Measurements from ENCODE around the gene ZNRF1. TPM values are rescaled to one million over a fixed set of nuclear protein-coding genes. Genes with fewer than 3 reads are reported as not detected.
"Not testable (repeated sequence)": the region's sequence is repeated elsewhere in the genome, so short reads cannot be mapped to it uniquely, and the experiment has no call there.

ZNRF1 gene
- 5.8 and 10.6 TPM in 2 replicates for total RNA-seq (2014; rRNA removed; shearing (Covaris generic))
- polyA plus RNA-seq (2015; cell fraction: cytosol; rRNA removed), result 14.1 and 16.4 TPM in 2 replicates
- polyA plus RNA-seq (2015; cell fraction: nucleus; rRNA removed), result 10.3 and 15.3 TPM in 2 replicates

DNA sequence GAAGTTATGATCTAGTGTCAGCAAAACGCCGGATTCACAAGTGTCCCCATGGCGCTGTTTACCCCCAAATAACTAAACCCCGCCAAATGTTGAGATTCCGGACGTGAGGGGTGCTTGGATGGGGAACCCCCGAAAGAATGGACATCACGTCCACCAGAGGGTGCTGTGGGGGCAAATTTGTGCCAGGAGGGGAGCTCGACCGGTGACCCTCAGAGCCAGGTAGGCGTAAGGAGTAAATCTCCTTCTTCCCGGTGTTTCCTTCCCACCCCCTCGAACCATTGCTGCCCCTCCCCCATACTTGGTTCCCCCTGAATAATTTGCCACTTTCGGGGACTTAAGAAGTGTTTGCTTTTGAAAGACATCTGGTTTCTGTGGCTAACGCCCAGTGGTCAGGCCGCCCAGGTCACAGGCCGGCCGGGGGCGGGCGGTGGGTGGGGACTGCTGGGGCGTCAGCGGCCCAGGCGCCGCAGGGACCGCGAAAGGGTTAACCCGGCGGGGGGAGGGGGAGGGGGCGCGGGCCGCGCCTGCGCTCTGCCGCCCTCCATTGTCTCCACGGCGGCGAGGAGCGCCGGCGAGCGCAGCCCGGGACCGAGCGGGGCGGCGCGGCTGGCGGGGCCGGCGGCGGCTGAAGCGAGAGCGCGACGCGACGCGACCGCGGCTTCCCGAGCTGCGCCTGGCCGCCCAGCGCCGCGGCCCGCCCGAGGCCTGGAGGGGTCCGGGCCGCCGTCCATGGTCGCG is at the start of gene ZNRF1:
Gene ZNRF1, plus strand, starts transcription at position 544 of the 738 bp plus-strand sequence. CDS start 648 bp downstream, outside the sequence.
- in situ Hi-C loops (cut with HindIII; ENCODE audit: low pct_unique_long_range_greater_than_20kb, low sequenced_read_pairs), result no loop called here
- DNase-seq (ENCODE audit: low read depth, low spot score), result peak; percentile 71

DNA sequence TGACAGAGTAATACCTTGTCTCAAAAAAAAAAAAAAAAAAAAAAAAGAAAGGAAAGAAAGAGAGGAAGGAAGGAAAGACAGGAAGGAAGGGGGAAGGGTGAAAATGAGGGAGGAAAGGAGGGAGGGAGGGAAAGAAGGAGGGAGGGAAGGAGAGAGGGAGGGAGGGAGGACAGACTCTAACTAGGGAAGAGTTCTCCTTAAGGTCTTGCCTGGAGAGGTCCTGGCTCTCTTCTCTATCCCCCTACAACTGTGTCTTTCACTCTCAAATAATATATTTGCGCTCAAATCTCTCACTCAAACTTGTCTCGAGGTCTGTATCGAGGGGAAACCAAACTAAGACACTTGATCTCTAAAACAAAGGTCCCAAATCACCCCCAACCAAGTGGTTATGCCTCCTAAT is 49.5 kb upstream of the ZNRF1 start:
- no peak for DNase-seq (ENCODE audit: low read depth, low spot score)
- in situ Hi-C loops (cut with HindIII; ENCODE audit: low pct_unique_long_range_greater_than_20kb, low sequenced_read_pairs), result no loop called here

DNA sequence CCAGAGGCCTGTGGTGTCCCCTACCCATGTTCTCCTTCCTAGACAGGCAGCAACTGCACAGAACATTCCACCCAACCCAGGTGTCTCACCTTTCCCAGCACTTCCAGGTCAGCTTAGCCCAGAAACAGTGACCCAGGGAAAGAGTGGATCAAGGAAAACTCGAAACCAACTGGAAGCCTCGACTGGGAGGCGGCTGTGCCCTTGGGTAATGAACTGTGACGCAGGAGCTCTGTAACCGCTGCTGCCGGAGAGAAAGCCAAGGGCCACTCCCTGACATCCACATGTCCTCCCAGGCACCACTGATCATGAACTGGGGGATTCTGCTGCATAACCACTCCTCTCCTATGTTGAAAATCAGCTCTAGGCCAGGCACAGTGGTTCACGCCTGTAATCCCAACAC is 48.3 kb upstream of the ZNRF1 start:
- DNase-seq (ENCODE audit: low read depth, low spot score), result no peak
- in situ Hi-C loops (cut with HindIII; ENCODE audit: low pct_unique_long_range_greater_than_20kb, low sequenced_read_pairs), result no loop called here

DNA sequence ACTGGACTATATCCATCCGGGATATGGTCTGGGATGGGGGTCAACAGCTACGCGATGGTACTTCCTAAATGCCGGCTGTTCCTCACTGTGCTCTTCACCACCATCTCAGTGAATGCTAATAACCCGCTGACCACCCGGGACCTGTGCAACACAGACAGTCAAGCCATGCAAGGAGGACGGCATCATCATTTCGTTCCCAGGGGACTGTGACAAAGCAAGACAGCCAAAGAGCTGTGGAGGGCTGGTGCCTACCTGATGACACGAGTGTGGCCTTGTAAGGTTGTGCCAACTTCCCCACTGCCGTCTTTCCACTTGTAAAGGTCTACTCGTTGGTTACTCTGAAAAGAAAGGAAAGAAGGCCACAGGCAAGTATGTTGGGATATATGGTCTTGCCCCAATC is 47.6 kb upstream of the ZNRF1 start:
- no peak for DNase-seq (ENCODE audit: low read depth, low spot score)
- in situ Hi-C loops (cut with HindIII; ENCODE audit: low pct_unique_long_range_greater_than_20kb, low sequenced_read_pairs), result no loop called here

DNA sequence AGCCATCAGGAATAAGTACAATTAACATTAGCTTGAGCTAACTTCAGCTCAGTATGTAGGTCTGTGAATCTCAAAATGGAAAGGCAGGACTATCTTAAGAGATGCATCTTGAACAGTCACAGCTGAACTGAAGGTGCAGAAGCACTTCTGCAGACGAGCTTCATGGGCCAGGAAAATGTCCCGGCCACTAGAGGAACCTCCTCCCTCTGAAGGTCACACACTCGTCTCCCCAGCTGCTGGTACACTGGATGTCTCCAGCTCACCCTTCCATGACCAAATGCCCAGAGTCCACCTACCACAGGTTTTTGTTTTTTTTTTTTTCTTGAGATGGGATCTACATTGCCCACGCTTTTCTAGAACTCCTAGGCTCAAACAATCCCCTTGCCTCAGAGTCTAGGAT is 47.1 kb upstream of the ZNRF1 start:
- DNase-seq (ENCODE audit: low read depth, low spot score), result no peak
- in situ Hi-C loops (cut with HindIII; ENCODE audit: low pct_unique_long_range_greater_than_20kb, low sequenced_read_pairs), result no loop called here

DNA sequence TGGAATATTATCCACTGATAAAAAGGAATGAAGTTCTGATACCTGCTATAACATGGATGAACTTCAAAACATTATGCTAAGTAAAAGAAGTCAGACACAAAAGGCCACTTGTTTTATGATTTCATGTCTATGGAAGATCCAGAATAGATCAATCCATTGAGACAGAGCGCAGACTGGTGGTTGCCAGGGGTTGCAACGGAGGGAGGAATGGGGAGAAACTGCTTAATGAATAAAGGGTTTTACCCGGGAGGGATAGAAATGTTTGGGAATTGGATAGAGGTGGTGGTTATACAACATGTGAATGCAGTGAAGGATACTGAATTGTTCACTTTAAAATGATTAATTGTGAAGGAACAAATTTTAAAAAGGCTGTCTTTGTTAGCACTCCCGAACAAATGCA is 44.1 kb upstream of the ZNRF1 start:
- peak; percentile 39 for DNase-seq (ENCODE audit: low read depth, low spot score)
- in situ Hi-C loops (cut with HindIII; ENCODE audit: low pct_unique_long_range_greater_than_20kb, low sequenced_read_pairs), result no loop called here

DNA sequence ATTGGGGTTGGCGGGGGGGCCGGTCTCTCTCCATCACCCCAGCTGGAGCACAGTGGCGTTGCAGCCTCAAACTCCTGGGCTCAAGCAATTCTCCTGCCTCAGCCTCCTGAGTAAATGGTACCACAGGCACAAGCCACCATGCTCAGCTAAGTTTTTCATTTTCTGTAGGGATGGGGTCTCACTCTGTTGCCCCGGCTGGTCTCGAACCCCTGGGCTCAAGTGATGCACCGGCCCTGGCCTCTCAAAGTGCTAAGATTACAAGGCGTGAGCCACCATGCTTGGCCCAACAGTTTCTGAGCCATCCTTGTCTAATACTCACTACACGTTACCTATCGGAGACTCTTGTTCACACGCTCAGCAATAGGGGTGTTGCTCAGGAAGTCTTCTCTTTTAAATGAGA is 25.5 kb upstream of the ZNRF1 start:
- DNase-seq (ENCODE audit: low read depth, low spot score), result no peak
- in situ Hi-C loops (cut with HindIII; ENCODE audit: low pct_unique_long_range_greater_than_20kb, low sequenced_read_pairs), result no loop called here

DNA sequence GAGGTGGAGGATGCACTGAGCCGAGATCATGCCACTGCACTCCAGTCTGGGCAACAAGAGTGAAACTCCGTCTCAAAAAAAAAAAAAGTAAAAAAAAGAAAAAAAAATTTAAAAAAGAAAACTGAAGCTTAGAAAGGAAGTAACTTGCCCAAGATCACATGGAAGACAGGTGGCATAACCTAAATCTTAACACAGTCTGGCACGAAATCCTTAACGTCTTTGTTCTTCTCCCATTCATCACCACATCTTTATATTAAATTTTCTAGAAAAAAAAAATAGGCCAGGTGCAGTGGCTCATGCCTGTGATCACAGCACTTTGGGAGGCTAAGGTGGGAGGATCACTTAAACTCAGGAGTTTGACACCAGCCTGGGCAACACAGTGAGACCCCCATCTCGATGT is 23.2 kb upstream of the ZNRF1 start:
- in situ Hi-C loops (cut with HindIII; ENCODE audit: low pct_unique_long_range_greater_than_20kb, low sequenced_read_pairs), result no loop called here
- DNase-seq (ENCODE audit: low read depth, low spot score), result no peak

DNA sequence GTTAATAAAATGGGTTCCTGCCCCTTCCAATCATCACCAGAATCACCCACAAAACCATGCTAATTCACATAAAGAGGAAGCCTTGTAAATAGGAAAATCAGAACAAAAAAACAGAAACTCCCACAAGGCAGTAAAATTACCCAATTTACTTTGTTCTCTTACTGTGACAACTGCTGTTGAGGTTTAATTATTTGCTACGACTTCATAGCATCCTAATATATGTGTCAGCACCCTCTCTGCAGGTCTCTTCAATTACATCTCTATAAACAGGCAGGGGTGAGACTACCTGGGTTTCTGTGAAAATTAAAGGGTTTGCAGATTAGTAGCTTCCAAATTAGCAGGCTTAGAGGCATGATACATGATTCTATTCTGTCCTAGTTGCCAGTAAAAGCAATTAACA is 16.6 kb upstream of the ZNRF1 start:
- in situ Hi-C loops (cut with HindIII; ENCODE audit: low pct_unique_long_range_greater_than_20kb, low sequenced_read_pairs), result no loop called here
- no peak for DNase-seq (ENCODE audit: low read depth, low spot score)

DNA sequence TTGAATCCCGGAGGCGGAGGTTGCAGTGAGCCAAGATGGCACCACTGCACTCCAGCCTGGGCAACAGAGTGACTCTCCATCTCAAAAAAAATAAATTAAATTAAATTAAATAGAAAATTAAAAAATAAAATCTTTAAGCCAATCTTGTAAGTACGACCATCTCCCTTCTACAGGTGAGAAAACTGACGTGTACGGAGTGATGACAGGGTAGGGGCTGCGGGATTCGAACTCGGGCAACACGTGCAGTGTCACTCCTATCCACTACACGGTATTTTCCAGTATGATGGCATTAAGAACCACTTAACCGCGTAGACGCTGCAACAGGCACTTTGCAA is 14.7 kb upstream of the ZNRF1 start:
- no peak for DNase-seq (ENCODE audit: low read depth, low spot score)
- in situ Hi-C loops (cut with HindIII; ENCODE audit: low pct_unique_long_range_greater_than_20kb, low sequenced_read_pairs), result no loop called here

DNA sequence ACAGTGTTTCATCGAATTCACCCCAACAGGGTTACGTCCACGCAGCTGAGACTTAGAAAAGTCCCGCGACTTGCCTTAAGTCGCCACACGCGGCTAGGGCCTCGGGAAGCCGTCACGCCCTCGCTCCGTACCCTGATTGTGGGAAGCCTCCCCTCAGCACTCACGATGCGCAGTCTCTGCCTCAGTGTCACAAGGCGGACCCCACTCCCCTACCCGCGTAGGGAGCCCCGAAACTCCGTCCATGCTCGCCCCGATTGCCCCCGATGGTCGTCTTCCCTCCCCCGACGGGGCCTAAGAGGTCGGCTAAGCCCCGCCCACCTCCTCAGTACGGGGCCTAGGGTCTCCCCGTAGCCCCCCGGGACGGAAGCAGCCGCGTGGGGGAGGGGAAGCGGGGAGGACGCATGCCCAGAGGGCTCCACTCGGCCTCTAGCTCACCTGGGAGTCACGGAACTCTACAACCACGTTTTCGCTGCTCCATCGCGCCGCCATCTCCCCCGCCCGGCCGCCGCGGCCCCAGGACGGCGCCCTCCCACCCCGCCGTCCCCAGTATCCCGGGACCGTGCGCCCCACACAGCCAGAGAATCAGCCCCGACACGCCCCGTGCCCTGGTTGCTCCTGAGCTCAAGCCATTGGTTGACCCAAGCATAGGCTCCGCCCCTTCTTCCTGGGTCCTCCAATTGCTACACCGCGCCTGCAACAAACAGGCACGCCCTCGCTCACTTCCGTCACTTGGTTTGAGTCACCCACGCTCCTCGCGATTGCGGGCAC is 14.1 kb upstream of the ZNRF1 start, which contains the start of gene WDR59:
Gene WDR59, minus strand, starts transcription at position 595 of the 768 bp plus-strand sequence. Its CDS starts 106 bp downstream, at position 489.
- peak; percentile 99 for DNase-seq (ENCODE audit: low read depth, low spot score)
- in situ Hi-C loops (cut with HindIII; ENCODE audit: low pct_unique_long_range_greater_than_20kb, low sequenced_read_pairs), result no loop called here

DNA sequence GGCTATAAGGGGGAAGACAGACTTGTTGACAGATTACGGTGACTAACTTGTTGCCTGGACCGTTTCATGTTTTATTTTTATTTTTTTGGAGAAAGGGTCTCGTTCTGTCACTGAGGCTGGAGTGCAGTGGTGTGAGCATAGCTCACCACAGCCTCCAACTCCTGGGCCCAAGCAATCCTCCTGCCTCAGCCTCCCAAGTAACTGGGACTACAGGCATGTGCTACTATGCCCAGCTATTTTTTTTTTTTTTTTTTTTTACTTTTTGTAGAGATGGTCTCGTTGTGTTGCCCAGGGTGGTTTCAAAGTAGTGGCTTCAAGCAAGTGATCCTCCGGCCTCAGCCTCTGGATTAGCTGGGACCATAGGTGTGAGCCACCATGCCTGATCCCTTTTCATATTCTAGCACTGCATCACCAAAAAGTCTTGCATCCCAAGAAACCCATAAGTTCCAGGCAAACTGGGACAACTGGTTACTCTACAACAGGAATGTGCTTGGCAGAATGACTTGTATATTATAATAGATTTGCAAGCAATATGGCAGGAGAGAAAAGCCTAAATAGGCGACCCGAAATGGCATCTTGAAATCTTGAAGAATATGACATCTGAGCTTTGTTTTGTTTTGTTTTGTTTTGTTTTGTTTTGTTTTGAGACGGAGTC is 11.7 kb upstream of the ZNRF1 start:
- no peak for DNase-seq (ENCODE audit: low read depth, low spot score)
- in situ Hi-C loops (cut with HindIII; ENCODE audit: low pct_unique_long_range_greater_than_20kb, low sequenced_read_pairs), result no loop called here

DNA sequence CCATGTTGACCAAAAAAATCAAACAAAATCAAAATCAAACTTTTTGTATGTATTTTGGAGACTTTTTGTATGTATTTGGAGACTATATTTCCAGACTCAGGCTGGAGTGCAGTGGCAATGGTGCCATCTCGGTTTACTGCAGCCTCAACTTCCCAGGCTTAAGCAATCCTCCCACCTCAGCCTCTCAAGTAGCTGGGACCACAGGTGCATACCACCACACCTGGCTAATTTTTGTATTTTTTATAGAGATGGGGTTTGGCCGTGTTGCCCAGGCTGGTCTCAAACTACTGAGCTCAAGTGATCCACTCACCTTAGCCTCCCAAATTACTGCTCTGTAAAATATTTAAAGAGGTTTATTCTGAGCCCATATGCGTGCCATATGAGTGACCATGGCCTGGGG is 9.0 kb upstream of the ZNRF1 start:
- in situ Hi-C loops (cut with HindIII; ENCODE audit: low pct_unique_long_range_greater_than_20kb, low sequenced_read_pairs); DNase-seq (ENCODE audit: low read depth, low spot score): not testable (repeated sequence)

DNA sequence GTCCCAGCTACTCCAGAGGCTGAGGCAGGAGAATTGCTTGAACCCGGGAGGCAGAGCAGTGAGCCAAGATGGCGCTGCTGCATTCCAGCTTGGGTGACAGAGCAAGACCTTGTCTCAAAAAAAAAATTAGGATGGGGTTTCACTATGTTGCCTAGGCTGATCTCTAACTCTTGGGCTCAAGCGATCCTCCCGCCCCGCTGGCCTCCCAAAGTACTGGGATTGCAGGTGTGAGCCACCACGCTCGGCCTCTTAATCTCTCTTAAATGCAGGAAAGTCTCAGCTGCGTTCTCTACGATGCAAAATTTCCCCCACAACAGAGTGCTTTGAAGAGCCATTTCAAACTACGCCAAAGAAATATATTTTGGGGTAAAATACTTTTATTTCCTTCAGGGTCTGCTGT is 8.0 kb upstream of the ZNRF1 start:
- in situ Hi-C loops (cut with HindIII; ENCODE audit: low pct_unique_long_range_greater_than_20kb, low sequenced_read_pairs), result no loop called here
- no peak for DNase-seq (ENCODE audit: low read depth, low spot score)

DNA sequence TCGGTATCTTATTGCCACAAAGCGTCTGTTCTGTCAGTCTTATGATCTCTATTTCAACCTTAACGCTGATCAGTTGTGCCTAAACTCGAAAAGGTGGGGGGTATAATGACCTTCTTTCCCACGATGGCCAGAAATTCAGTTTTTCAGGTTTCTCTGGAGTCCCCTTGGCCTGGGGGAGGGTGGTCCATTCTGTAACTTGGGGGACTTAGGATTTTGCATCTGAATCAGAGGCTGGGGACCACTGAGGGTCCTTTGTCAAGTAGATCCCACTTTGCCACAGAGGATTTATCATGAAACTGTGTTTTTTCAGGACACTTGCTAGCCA is 7.6 kb upstream of the ZNRF1 start:
- DNase-seq (ENCODE audit: low read depth, low spot score), result no peak
- in situ Hi-C loops (cut with HindIII; ENCODE audit: low pct_unique_long_range_greater_than_20kb, low sequenced_read_pairs), result no loop called here

DNA sequence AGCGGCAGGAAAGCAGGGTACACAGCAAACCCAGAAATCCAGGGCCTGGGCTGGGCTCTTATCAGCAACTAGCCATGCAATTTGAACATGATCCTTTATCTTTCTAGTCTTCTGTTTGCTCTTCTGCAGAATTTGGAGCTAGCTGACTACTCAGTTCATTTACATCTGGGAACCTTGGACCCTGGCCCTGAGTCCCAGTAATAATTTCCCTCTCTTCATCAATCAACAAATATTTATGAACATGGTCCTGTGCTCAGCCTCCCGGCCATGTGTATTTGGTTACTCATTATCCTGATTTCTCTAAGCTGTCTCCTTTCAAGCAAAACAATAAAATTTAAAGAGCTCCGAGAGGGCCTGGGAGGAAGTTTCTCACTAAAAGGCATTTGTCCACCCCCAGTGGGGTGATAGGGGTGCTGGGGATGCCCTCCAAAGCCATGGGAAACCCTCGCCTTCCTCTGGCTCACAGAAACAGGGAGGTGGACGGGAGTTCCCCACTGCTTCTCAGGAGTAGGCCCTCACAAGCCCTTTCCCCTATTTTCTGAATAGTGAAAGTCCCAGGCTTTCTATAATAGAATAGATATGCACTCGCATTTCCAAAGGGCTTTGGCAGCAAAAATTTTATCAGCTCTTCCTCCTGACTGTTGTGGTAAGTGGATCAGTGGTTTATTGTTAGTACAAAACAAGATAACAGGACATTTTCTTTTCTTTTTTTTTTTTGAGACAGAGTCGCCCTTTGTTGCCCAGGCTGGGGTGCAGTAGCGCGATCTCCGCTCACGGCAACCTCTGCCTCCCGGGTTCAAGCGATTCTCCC is 7.0 kb upstream of the ZNRF1 start:
- no peak for DNase-seq (ENCODE audit: low read depth, low spot score)

DNA sequence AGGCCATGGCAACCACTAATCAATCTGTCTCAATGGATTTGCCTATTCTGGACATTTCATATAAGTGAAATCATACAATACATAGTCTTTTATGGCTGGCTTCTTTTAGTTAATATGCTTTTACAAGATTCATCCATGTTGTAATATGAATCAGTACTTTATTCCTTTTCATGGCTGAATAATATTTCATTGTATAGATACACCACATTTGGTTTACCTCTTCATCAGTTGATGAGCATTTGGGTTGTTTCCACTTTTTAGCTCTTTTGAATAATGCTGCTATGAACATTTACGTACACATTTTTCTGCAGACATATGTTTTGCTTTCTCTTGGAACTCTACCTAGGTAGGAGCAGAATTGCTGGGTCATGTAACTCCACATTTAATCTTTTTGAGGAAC is 2.8 kb upstream of the ZNRF1 start:
- in situ Hi-C loops (cut with HindIII; ENCODE audit: low pct_unique_long_range_greater_than_20kb, low sequenced_read_pairs), result no loop called here
- DNase-seq (ENCODE audit: low read depth, low spot score), result no peak

More for the DNA sequence above, 7.0 kb upstream of the ZNRF1 start:
- in situ Hi-C loops (cut with HindIII; ENCODE audit: low pct_unique_long_range_greater_than_20kb, low sequenced_read_pairs), result no loop called here

DNA sequence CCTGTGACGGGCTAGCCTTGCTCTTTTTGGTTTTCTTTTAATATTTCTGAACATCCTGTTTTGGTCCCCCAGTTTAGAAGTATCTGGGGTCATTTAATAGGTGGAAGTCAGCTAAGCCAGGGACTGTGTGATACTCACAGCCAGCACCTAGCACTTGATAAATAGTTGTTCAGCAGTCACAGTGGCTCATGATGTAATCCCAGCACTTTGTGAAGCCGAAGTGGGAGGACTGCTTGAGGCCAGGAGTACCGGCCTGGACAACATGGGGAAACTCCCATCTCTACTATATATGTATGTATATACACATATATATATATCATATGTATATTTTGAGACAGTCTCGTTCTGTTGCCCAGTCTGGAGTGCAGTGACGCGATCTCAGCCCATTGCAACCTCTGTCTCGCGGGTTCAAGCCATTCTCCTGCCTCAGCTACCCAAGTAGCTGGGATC is 1.8 kb upstream of the ZNRF1 start:
- in situ Hi-C loops (cut with HindIII; ENCODE audit: low pct_unique_long_range_greater_than_20kb, low sequenced_read_pairs), result no loop called here
- DNase-seq (ENCODE audit: low read depth, low spot score), result no peak

Measured in SK-MEL-5 (cell line).